Measurements from ENCODE around the gene ZNF219. TPM values are rescaled to one million over a fixed set of nuclear protein-coding genes. Genes with fewer than 3 reads are reported as not detected.

Gene ZNF219
- total RNA-seq, 2 experiments from 2014 or later: 9.8 to 15.5 TPM

- Histone ChIP-seq H3K79me2 (ENCODE audit: insufficient read depth, low read depth, low read length) (no peaks in the 10 kb centered on the region), H3K4me1 (ENCODE audit: insufficient read depth, low read length, poor library complexity, severe bottlenecking) (peaks cover 23% of the 10 kb centered on the region), H3K4me3 (ENCODE audit: low read depth, low read length, poor library complexity, severe bottlenecking) (no peak overlapping the region), H4K20me1 (ENCODE audit: insufficient read depth, low read length) (no peaks in the 10 kb centered on the region), H3K9me2 (ENCODE audit: insufficient read depth, low read length) (no peaks in the 10 kb centered on the region), H2AFZ (ENCODE audit: low read length) (no peak overlapping the region), H3K36me3 (ENCODE audit: insufficient read depth, low read length) (no peaks in the 10 kb centered on the region), H3K4me2 (ENCODE audit: low read length) (peak overlapping the region; percentile 32; the same call in 1 of the 2 replicates), H3K27ac (ENCODE audit: low read depth, low read length, poor library complexity, severe bottlenecking) (no peak overlapping the region), H3K9me3 (ENCODE audit: low read length) (no peaks in the 10 kb centered on the region)
- POLR2A ChIA-PET: interaction anchor here (0.8 kb wide), 2 partner anchors 14 to 66 kb away, joined by 4 read pairs; no protein-coding TSS in a partner anchor
- intact Hi-C loops (cut with micrococcal nuclease; ENCODE audit: unreplicated experiment): loop anchor here (10.0 kb wide), 1 partner anchor 425 kb away; the partner anchor contains the start of genes ANG and RNASE4
- no peak for TF ChIP-seq EZH2phosphoT487 (IDR thresholded peaks at IDR 0.05; ENCODE audit: borderline replicate concordance, low read depth, low read length)
- TF ChIP-seq, protein P1, sequence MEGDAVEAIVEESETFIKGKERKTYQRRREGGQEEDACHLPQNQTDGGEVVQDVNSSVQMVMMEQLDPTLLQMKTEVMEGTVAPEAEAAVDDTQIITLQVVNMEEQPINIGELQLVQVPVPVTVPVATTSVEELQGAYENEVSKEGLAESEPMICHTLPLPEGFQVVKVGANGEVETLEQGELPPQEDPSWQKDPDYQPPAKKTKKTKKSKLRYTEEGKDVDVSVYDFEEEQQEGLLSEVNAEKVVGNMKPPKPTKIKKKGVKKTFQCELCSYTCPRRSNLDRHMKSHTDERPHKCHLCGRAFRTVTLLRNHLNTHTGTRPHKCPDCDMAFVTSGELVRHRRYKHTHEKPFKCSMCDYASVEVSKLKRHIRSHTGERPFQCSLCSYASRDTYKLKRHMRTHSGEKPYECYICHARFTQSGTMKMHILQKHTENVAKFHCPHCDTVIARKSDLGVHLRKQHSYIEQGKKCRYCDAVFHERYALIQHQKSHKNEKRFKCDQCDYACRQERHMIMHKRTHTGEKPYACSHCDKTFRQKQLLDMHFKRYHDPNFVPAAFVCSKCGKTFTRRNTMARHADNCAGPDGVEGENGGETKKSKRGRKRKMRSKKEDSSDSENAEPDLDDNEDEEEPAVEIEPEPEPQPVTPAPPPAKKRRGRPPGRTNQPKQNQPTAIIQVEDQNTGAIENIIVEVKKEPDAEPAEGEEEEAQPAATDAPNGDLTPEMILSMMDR (conservative IDR thresholded peaks at IDR 0.05; ENCODE audit: low read length): no peak
- BruUV-seq (replicated peaks): no TSS peak
- DNase-seq (ENCODE audit: low spot score): no peak
- CTCF ChIA-PET (ENCODE audit: unreplicated experiment): interaction anchor here (0.8 to 1.0 kb wide), 2 partner anchors 95 kb away, joined by 3 read pairs; no protein-coding TSS in a partner anchor
Observed at GRCh38 chr14:21109377-21110138, 11.1 kb upstream of the ZNF219 start.

GRCh38 chr14:21108791-21109190 is 10.3 kb upstream of the ZNF219 start:
- Histone ChIP-seq H3K4me2 (ENCODE audit: low read length) (peak overlapping the region; percentile 32; the same call in 1 of the 2 replicates), H3K36me3 (ENCODE audit: insufficient read depth, low read length) (no peaks in the 10 kb centered on the region), H3K4me3 (ENCODE audit: low read depth, low read length, poor library complexity, severe bottlenecking) (no peak overlapping the region), H3K9me3 (ENCODE audit: low read length) (no peaks in the 10 kb centered on the region), H2AFZ (ENCODE audit: low read length) (no peak overlapping the region), H3K9me2 (ENCODE audit: insufficient read depth, low read length) (no peaks in the 10 kb centered on the region), H3K4me1 (ENCODE audit: insufficient read depth, low read length, poor library complexity, severe bottlenecking) (peaks cover 23% of the 10 kb centered on the region), H4K20me1 (ENCODE audit: insufficient read depth, low read length) (no peaks in the 10 kb centered on the region), H3K79me2 (ENCODE audit: insufficient read depth, low read depth, low read length) (no peaks in the 10 kb centered on the region), H3K27ac (ENCODE audit: low read depth, low read length, poor library complexity, severe bottlenecking) (no peak overlapping the region)
- ChIA-PET CTCF (ENCODE audit: unreplicated experiment) (interaction anchor here (1.0 kb wide), 1 partner anchor 94 kb away, joined by 3 read pairs; no protein-coding TSS in a partner anchor), POLR2A (interaction anchor here (0.6 to 0.7 kb wide), 3 partner anchors 572 to 743 kb away, joined by 3 to 4 read pairs (median 4); no protein-coding TSS in a partner anchor)
- no peak for TF ChIP-seq EZH2phosphoT487 (IDR thresholded peaks at IDR 0.05; ENCODE audit: borderline replicate concordance, low read depth, low read length)
- TF ChIP-seq, protein P1 (conservative IDR thresholded peaks at IDR 0.05; ENCODE audit: low read length): no peak
- intact Hi-C loops (cut with micrococcal nuclease; ENCODE audit: unreplicated experiment): loop anchor here (10.0 kb wide), 1 partner anchor 424 kb away; the partner anchor contains the start of genes ANG and RNASE4
- BruUV-seq (replicated peaks): no TSS peak
- DNase-seq (ENCODE audit: low spot score): no peak
